Choroid plexus epithelial cell (primary cell): ENCODE data around the gene SPAG16.
"Not testable (repeated sequence)": the region's sequence is repeated elsewhere in the genome, so short reads cannot be mapped to it uniquely, and the experiment has no call there.

ENCODE experiments used
- DNase-seq: peaks from one replicate; pipeline ENCODE4 v3.0.0-alpha.2; 2010; ENCODE audit warnings: low read depth
- H3K4me3 ChIP-seq: 2 replicates; pipeline ENCODE4 v1.5.1; 2011; ENCODE audit warnings: low read depth, mild to moderate bottlenecking, control low read depth, low read length, moderate library complexity
- TF ChIP-seq, protein P1 (sequence below): conservative IDR thresholded peaks from 2 replicates; pipeline ENCODE4 v1.5.1; 2011; ENCODE audit warnings: low read depth, mild to moderate bottlenecking, control low read depth, inconsistent platforms, low read length, moderate library complexity

The SPAG16 gene

DNA sequence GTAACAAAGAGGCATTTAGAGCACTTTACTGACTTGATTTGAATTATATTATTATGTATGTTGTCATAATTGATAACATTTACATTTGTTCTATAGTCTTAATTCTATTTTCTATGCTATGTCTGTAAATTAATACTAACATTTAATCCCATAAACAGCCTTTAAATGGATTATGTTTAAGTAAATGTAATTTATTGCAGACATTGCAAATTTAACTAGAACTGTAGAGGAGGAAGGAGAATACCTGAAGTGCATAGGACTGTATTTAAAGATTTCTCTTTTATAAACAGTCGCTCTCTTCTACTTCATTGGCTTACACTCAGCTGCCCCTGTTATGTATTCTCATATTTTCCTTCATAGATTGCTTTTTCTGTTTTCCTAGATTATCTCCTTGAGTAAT is 92.4 kb downstream of the SPAG16 start:
- TF ChIP-seq, protein P1, sequence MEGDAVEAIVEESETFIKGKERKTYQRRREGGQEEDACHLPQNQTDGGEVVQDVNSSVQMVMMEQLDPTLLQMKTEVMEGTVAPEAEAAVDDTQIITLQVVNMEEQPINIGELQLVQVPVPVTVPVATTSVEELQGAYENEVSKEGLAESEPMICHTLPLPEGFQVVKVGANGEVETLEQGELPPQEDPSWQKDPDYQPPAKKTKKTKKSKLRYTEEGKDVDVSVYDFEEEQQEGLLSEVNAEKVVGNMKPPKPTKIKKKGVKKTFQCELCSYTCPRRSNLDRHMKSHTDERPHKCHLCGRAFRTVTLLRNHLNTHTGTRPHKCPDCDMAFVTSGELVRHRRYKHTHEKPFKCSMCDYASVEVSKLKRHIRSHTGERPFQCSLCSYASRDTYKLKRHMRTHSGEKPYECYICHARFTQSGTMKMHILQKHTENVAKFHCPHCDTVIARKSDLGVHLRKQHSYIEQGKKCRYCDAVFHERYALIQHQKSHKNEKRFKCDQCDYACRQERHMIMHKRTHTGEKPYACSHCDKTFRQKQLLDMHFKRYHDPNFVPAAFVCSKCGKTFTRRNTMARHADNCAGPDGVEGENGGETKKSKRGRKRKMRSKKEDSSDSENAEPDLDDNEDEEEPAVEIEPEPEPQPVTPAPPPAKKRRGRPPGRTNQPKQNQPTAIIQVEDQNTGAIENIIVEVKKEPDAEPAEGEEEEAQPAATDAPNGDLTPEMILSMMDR = no peak
- DNase-seq = no peak
- no peak overlapping the region for H3K4me3 ChIP-seq

DNA sequence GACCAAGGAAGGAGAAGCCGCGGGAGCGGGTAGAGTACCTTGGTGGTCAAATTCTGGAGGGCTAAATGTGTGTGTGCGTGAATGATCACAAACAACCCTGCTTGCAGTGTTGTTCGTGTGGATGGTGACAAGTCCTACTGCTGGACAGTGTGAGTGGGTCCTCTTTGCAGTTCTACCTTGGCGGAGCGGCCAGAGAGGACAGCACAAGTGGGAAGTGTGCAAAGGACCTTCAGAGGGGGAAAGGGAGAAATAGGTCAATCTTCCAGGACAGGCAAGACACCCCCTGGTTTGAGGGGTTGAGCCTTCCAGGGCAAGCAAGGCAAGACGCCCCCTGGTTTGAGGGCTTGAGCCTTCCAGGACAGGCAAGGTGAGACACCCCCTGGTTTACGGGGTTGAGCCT is 122.8 kb downstream of the SPAG16 start:
- not testable (repeated sequence) for DNase-seq, H3K4me3 ChIP-seq

DNA sequence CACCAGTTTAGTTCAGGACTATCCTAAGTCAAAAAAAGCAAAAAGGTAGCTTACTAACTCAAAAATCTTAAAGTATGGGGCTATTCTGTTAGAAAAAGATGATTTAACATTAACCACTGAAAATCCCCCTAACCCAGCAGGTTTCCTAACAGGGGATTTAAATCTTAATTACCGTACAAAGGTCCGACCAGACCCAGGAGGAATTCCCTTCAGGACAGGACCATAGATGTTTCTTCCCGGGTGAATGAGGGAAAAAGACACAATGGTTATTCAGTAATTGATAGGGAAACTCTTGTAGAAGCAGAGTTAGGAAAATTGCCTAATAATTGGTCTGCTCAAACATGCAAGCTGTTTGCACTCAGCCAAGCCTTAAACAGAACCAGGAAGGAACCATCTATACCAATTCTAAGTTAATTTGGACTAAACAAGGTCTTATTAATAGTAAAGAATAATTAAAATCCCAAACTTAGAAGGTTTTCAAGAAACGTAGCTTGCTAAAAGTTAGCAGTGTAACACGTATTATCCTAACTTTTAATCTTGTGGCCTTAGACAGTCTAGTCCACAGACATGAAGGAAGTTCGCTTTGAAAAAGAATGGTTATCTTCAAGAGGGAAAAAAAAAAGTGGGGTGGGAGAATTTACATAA is 124.3 kb downstream of the SPAG16 start:
- DNase-seq = not testable (repeated sequence)

DNA sequence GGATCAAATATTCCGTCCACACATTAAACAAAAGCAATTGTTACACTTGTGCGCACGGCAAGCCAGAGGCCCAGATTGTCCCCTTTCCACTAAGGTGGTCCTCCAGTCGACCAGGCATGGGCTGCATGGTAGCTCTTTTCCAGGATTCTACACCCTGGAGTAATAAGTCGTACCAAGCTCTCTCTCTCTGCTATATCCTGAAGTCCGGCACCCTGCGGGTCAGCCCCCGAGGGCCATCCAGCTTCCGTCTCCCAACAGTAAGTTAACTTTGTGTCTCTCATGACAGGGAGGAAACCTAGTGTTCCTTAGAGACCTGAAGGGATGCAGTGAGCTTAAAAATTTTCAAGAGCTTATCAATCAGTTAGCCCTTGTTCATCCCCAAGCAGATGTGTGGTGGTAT is 126.4 kb downstream of the SPAG16 start:
- H3K4me3 ChIP-seq, DNase-seq: not testable (repeated sequence)

More for the DNA sequence above, 124.3 kb downstream of the SPAG16 start:
- H3K4me3 ChIP-seq = not testable (repeated sequence)

DNA sequence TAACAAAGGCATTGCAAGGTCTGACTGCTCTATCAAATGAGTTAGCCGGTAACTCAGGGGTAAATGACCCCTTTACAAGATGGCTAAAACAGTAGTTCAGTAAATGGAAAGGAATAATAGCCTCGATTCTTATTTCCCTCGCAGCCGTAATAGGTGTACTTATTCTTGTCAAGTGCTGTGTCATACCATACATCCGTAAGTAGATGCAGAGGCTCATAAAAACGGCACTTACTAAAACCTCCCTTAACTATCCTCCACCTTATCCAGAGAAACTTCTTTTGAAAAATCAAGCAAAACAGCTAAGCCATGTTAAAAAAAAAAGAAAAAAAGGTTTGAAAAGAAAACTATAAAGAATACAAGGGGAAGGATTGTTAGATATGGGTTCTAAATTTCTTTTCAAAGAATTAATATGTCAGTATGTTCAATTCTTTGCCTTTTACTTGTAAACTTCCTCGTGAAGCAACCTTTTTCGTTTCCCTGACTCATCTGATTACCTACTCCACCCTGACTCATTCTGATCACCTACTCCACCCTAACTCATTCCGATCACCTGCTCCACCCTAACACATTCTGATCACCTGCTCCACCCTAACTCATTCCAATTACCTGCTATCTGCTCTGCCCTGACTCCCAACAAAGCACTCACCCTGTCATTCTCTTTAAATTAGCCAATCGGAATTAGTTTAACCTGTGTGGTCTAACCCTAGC is 127.5 kb downstream of the SPAG16 start:
- no peak overlapping the region for H3K4me3 ChIP-seq
- no peak for DNase-seq
- TF ChIP-seq, protein P1 = no peak

DNA sequence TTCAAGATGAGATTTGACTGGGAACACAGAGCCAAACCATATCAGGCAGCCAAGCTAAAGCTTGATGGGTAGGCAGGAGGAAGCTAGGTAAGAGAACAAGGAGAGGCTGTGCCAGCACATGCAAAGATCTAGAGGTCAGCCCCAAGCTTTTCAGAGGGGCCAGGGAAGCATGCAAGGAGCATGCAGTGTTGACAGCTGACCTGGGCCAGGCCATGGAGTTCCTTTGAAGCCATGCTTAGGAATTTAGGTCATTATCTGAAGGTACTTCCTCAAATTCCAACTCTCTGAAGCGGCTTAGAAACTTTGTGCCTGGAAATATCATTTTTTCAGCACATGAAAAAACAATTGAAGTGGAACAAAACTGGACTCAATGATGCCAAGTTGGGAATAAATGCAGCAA is 130.8 kb downstream of the SPAG16 start:
- no peak overlapping the region for H3K4me3 ChIP-seq
- DNase-seq = no peak
- TF ChIP-seq, protein P1 = no peak

DNA sequence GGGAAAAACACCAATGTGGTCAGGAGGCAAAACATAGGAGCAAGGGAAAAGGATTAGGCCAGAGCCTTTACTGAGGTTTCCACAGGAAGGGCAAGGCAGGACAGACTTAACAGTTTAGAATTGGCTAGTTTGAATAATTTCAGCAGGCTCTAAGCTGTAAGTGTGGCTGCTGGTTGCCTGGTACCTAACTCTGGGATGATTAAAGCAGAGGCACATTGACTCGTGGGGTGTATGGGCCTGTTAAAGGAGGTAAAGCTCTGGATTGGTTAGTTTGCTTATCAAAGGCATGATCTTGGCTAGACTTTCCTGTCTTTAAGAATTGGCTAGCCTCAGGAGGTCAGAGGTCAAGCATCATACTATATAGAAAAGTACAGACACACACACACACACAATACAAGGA is 132.6 kb downstream of the SPAG16 start:
- no peak overlapping the region for H3K4me3 ChIP-seq
- TF ChIP-seq, protein P1 = no peak
- DNase-seq = no peak

DNA sequence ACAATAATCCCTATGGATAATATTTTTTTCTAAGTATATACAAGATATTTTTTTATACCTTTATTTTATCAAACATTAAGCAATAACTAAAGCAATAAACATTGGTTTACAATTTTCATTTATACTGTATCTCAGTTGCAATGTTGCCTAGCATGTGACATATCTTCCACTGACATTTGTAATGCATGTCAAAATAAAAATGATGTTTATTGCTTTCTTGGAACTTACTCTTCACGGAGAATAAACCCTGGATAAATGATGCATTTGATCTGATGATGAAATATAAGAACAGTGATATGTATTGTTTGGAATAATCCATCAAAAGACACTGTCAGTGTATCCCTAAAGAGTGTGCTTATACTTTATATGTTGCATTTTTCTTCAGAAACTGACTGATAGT is 135.7 kb downstream of the SPAG16 start:
- no peak overlapping the region for H3K4me3 ChIP-seq
- TF ChIP-seq, protein P1 = no peak
- DNase-seq = no peak
